ENCODE measurements around the gene MGMT.

The MGMT gene

GRCh38 chr10:129658376-129659072, 191.5 kb downstream of the MGMT start:
- DNase-seq: no peak

- DNase-seq: no peak
Observed at GRCh38 chr10:129659508-129660268, 192.6 kb downstream of the MGMT start.

- no peak for DNase-seq
Observed at GRCh38 chr10:129660569-129660968, 193.5 kb downstream of the MGMT start.

- no peak for DNase-seq
Observed at GRCh38 chr10:129662426-129662825, 195.4 kb downstream of the MGMT start.

- no peak for DNase-seq
Observed at GRCh38 chr10:129670124-129670523, 203.1 kb downstream of the MGMT start.

GRCh38 chr10:129673292-129673691, 206.3 kb downstream of the MGMT start:
- no peak for DNase-seq

- DNase-seq: no peak
Observed at GRCh38 chr10:129675027-129675769, 208.2 kb downstream of the MGMT start.

GRCh38 chr10:129676014-129676413, 209.0 kb downstream of the MGMT start:
- DNase-seq: no peak

GRCh38 chr10:129677377-129677927, 210.4 kb downstream of the MGMT start:
- DNase-seq: no peak

GRCh38 chr10:129678186-129678585, 211.1 kb downstream of the MGMT start:
- no peak for DNase-seq

- no peak for DNase-seq
Observed at GRCh38 chr10:129679207-129679606, 212.2 kb downstream of the MGMT start.

GRCh38 chr10:129680661-129681344, 213.8 kb downstream of the MGMT start:
- DNase-seq: no peak

GRCh38 chr10:129681856-129682255, 214.8 kb downstream of the MGMT start:
- DNase-seq: no peak

GRCh38 chr10:129683519-129683918, 216.5 kb downstream of the MGMT start:
- DNase-seq: no peak

- DNase-seq: no peak
Observed at GRCh38 chr10:129683920-129684319, 216.9 kb downstream of the MGMT start.

- DNase-seq: no peak
Observed at GRCh38 chr10:129685271-129685670, 218.2 kb downstream of the MGMT start.

GRCh38 chr10:129689671-129690071, 222.6 kb downstream of the MGMT start:
- peak; percentile 63 for DNase-seq

GRCh38 chr10:129690248-129691070, 223.4 kb downstream of the MGMT start:
- DNase-seq: no peak

- DNase-seq: no peak
Observed at GRCh38 chr10:129692695-129693094, 225.7 kb downstream of the MGMT start.

- no peak for DNase-seq
Observed at GRCh38 chr10:129693382-129693781, 226.3 kb downstream of the MGMT start.

- no peak for DNase-seq
Observed at GRCh38 chr10:129694184-129694583, 227.1 kb downstream of the MGMT start.

Data from left hindlimb (tissue), 1 donor.